K562 (cell line): ENCODE measurements around the gene VWC2. TPM values are rescaled to one million over a fixed set of nuclear protein-coding genes. Genes with fewer than 3 reads are reported as not detected.

Source experiments
- ATAC-seq: fragments of 200-7000 bp; cut with Tn5 transposase; 3 replicates; pipeline ENCODE4 v1.9.1; 2020; ENCODE audit warnings: moderate library complexity
- BruUV-seq: library from RNA; stranded (reverse); fragments of 400-500 nt; replicated peaks from 2 replicates; lab custom pipeline; 2021; lab: Mats Ljungman, UMichigan
- CTCF ChIA-PET: fragments of 300-600 bp; formaldehyde crosslinking; extraction: SDS; loops from one replicate; lab custom pipeline; 2021; ENCODE audit warnings: low intra/inter-chr PET ratio; lab: Yijun Ruan, JAX
- POLR2A ChIA-PET: fragments of 300-600, 350-650 bp; sonication (Branson Sonifier 250); formaldehyde crosslinking; extraction: SDS; loops from one replicate; lab custom pipeline; 2021; ENCODE audit warnings: antibody characterized with exemption, inconsistent platforms; lab: Yijun Ruan, JAX
- DNase-seq, 4 experiments: peaks; one replicate each; pipeline versions ENCODE4 v3.0.0 to v3.0.0-alpha.2; 2011 to 2018; ENCODE audit warnings: low spot score in 3 of 4, mixed read lengths in 3 of 4; ENCODE audit errors: extremely low read depth in 1 of 4
- FAIRE-seq: peaks from 2 replicates; lab custom pipeline; 2011; peaks lifted over from hg19 to GRCh38; lab: Jason Lieb, UNC
- H2AFZ ChIP-seq: 2 replicates; pipeline ENCODE4 v1.6.0; 2011; ENCODE audit warnings: low read depth, low read length, control low read depth, inconsistent platforms
- H3K27ac ChIP-seq: fragments of 200-600 bp; 3 replicates; pipeline ENCODE4 v1.8.0; 2011; ENCODE audit warnings: low read depth, mild to moderate bottlenecking, control low read depth, inconsistent platforms, low read length, moderate library complexity, mixed read lengths; ENCODE audit errors: extremely low read depth
- H3K27me3 ChIP-seq, 2 experiments: fragments of 300-600 bp in 1 of 2; 2 replicates in 1 of 2; 3 replicates in 1 of 2; pipeline versions ENCODE4 v1.6.0 to v1.8.0; 2011; ENCODE audit warnings: inconsistent platforms in 2 of 2, low read length in 2 of 2, mild to moderate bottlenecking in 1 of 2, mixed read lengths in 1 of 2, moderate library complexity in 1 of 2; ENCODE audit not compliant: control insufficient read depth in 2 of 2, insufficient read depth in 2 of 2
- H3K36me3 ChIP-seq: fragments of 300-600 bp; 3 replicates; pipeline ENCODE4 v1.8.0; 2011; ENCODE audit warnings: mild to moderate bottlenecking, low read length, inconsistent platforms; ENCODE audit not compliant: control insufficient read depth, insufficient read depth
- H3K4me1 ChIP-seq, 2 experiments: fragments of 200-600 bp in 1 of 2; replicated peaks in 1 of 2; 2 replicates in 1 of 2; 3 replicates in 1 of 2; pipeline versions ENCODE4 v1.5.1 to v1.8.0; 2011; ENCODE audit warnings: inconsistent platforms in 2 of 2, low read length in 2 of 2, mild to moderate bottlenecking in 1 of 2, mixed read lengths in 1 of 2, moderate library complexity in 1 of 2; ENCODE audit not compliant: control insufficient read depth in 2 of 2, insufficient read depth in 2 of 2
- H3K4me2 ChIP-seq: 2 replicates; pipeline ENCODE4 v1.6.1; 2011; ENCODE audit warnings: low read length, control low read depth, inconsistent platforms, mixed read lengths; ENCODE audit not compliant: insufficient read depth
- H3K4me3 ChIP-seq: fragments of 200-600 bp; sonication (generic), shearing (Covaris generic); 2 replicates; pipeline ENCODE4 v1.5.1; 2016; ENCODE audit warnings: control low read depth, inconsistent platforms
- H3K79me2 ChIP-seq: fragments of 200-600 bp; 3 replicates; pipeline ENCODE4 v1.8.0; 2011; ENCODE audit warnings: low read length, inconsistent platforms; ENCODE audit not compliant: control insufficient read depth, insufficient read depth
- H3K9ac ChIP-seq, 2 experiments: 2 replicates each; pipeline versions ENCODE4 v1.6.0 to v1.6.1; 2011; ENCODE audit warnings: low read depth in 2 of 2, low read length in 2 of 2, control low read depth in 1 of 2, inconsistent platforms in 1 of 2, mild to moderate bottlenecking in 1 of 2, mixed read lengths in 1 of 2; ENCODE audit not compliant: insufficient read depth in 1 of 2
- H3K9me1 ChIP-seq: one replicate; pipeline ENCODE4 v1.6.0; 2011; ENCODE audit warnings: inconsistent platforms, mild to moderate bottlenecking, low read length, moderate library complexity; ENCODE audit not compliant: control insufficient read depth, insufficient read depth
- H3K9me3 ChIP-seq: replicated peaks from 2 replicates; pipeline ENCODE4 v1.5.1; 2011; ENCODE audit warnings: low read depth, low read length, inconsistent platforms; ENCODE audit not compliant: control insufficient read depth, insufficient read depth
- H4K20me1 ChIP-seq: replicated peaks from 2 replicates; pipeline ENCODE4 v1.6.1; 2011; ENCODE audit warnings: low read length, inconsistent platforms, mixed read lengths; ENCODE audit not compliant: control insufficient read depth, insufficient read depth
- CHCHD3 ChIP-seq: fragments of 250-450 bp; sonication (Bioruptor Pico); IDR thresholded peaks from 2 replicates; pipeline ENCODE4 v2.1.2; 2022; ENCODE audit warnings: mild to moderate bottlenecking
- CHD4 ChIP-seq: fragments of 200-600 bp; sonication (generic); IDR thresholded peaks from 3 replicates; pipeline ENCODE4 v1.6.1; 2012; ENCODE audit warnings: low read depth, mild to moderate bottlenecking, mixed read lengths, low read length, inconsistent platforms; ENCODE audit not compliant: insufficient read depth, insufficient replicate concordance, poor library complexity, severe bottlenecking
- CREB3L1 ChIP-seq: fragments of 450-650 bp; IDR thresholded peaks from 2 replicates; pipeline ENCODE4 v1.6.1; 2014; ENCODE audit warnings: low read depth, mild to moderate bottlenecking, moderate library complexity, borderline replicate concordance
- GABPB2 ChIP-seq: fragments of 250-450 bp; sonication (Bioruptor Pico); conservative IDR thresholded peaks from 2 replicates; pipeline ENCODE4 v1.5.1; 2021; ENCODE audit warnings: mild to moderate bottlenecking
- HNRNPH1 ChIP-seq: fragments of 200-400 bp; formaldehyde crosslinking; optimal IDR thresholded peaks from 2 replicates; pipeline ENCODE3; 2017; ENCODE audit warnings: low read depth, mild to moderate bottlenecking, low read length, moderate library complexity
- NFXL1 ChIP-seq: fragments of 450-650 bp; formaldehyde crosslinking; IDR thresholded peaks from 2 replicates; pipeline ENCODE4 v1.4.0; 2021; ENCODE audit warnings: mild to moderate bottlenecking
- PTTG1 ChIP-seq: fragments of 450-650 bp; IDR thresholded peaks from 2 replicates; pipeline ENCODE4 v1.6.1; 2016; ENCODE audit warnings: low read depth, mild to moderate bottlenecking, missing genetic modification characterization, missing compliant biosample characterization
- RAD51 ChIP-seq: fragments of 450-650 bp; IDR thresholded peaks from 2 replicates; pipeline ENCODE4 v1.7.1; 2016; ENCODE audit warnings: low read depth, mild to moderate bottlenecking, borderline replicate concordance
- RBM34 ChIP-seq: fragments of 200-400 bp; formaldehyde crosslinking; IDR thresholded peaks from 2 replicates; pipeline ENCODE4 v1.6.1; 2018; ENCODE audit warnings: low read length, borderline replicate concordance; ENCODE audit not compliant: insufficient read depth
- TAF1 ChIP-seq: IDR thresholded peaks from 2 replicates; pipeline ENCODE4 v1.6.1; 2011; ENCODE audit warnings: mild to moderate bottlenecking, low read length, moderate library complexity; ENCODE audit not compliant: insufficient read depth, control insufficient read depth, severe bottlenecking; ENCODE audit errors: extremely low read depth
- ZNF23 ChIP-seq: fragments of 250-450 bp; sonication (Bioruptor Pico); IDR thresholded peaks from 2 replicates; pipeline ENCODE4 v1.4.0; 2020; ENCODE audit warnings: mild to moderate bottlenecking
- ZNF398 ChIP-seq: fragments of 250-450 bp; sonication (Bioruptor Pico); IDR thresholded peaks from 2 replicates; pipeline ENCODE4 v1.8.0; 2021; ENCODE audit warnings: moderate library complexity, mild to moderate bottlenecking, inconsistent platforms
- ZNF408 ChIP-seq: fragments of 250-450 bp; sonication (Bioruptor Pico); IDR thresholded peaks from 2 replicates; pipeline ENCODE4 v1.4.0; 2020; ENCODE audit warnings: low read depth, mild to moderate bottlenecking, moderate library complexity
- WGBS: fragments of 100-300 bp; shearing (Covaris generic); methylation state at CpG from one replicate; pipeline ENCODE4 v1.1.6; 2016; ENCODE audit warnings: low coverage, mixed read lengths; ENCODE audit not compliant: insufficient coverage; ENCODE audit errors: missing lambda C conversion rate; 5-methylcytosine and 5-hydroxymethylcytosine counted together
- in situ Hi-C: fragments of 300-500 bp; cut with MboI; formaldehyde crosslinking; loops from 4 replicates; pipeline ENCODE4 v1.15.0; 2018; ENCODE audit warnings: inconsistent platforms, mixed read lengths
- intact Hi-C: fragments of 100-400 bp; cut with micrococcal nuclease; formaldehyde crosslinking; loops from 2 replicates; pipeline ENCODE4 v1.14.2; 2022
- polyA plus RNA-seq, 8 experiments: library from polyadenylated mRNA; depleted of rRNA in 4 of 8; stranded (reverse) in 5 of 8; unstranded in 3 of 8; fragments of >200 nt; fragmentation: Nextera tagmentation in 2 of 8; fragmentation: Illumina TruSeq in 1 of 8; extraction: Ambion mirVana in 2 of 8; extraction: Trizol in 1 of 8; gene quantifications; 2 replicates each; pipeline versions ENCODE4 v1.2.1 to v1.2.3, GENCODE V29; 2011 to 2014; ENCODE audit warnings: inconsistent platforms in 1 of 8, missing spikeins in 1 of 8
- total RNA-seq, 7 experiments: library from RNA; depleted of rRNA in 6 of 7; stranded (reverse); fragments of >200 nt in 6 of 7; fragmentation: Illumina TruSeq in 2 of 7; extraction: Trizol in 2 of 7; gene quantifications; 2 replicates each; pipeline versions ENCODE4 v1.2.1 to v1.2.3, GENCODE V29; 2011 to 2021; ENCODE audit warnings: low replicate concordance in 1 of 7

Gene VWC2
- total and polyA plus RNA-seq, 9 of the 15 experiments (the other 6 are each of a cell fraction or from before 2014, with no cell fraction given), result not detected

GRCh38 chr7:49873420-49873819 lies 100.0 kb downstream of the VWC2 start:
- Histone ChIP-seq H3K4me3 (no peak overlapping the region), H3K36me3 (no peaks in the 10 kb centered on the region), H2AFZ (no peak overlapping the region), H4K20me1 (no peaks in the 10 kb centered on the region), H3K27ac (no peak overlapping the region), H3K4me2 (no peak overlapping the region), H3K27me3 (no peaks in the 10 kb centered on the region), H3K79me2 (no peaks in the 10 kb centered on the region), H3K9me1 (no peaks in the 10 kb centered on the region), H3K9ac (no peak overlapping the region), H3K9me3 (no peaks in the 10 kb centered on the region), H3K4me1 (no peaks in the 10 kb centered on the region)
- no peak for TF ChIP-seq CREB3L1
- ChIA-PET CTCF (no interaction called here), POLR2A (no interaction called here)
- WGBS, result 0% methylated on average over 1 of the region's 1 CpG
- in situ Hi-C loops, result no loop called here
- DNase-seq (no peak), FAIRE-seq (no peak), ATAC-seq (no peak)
- intact Hi-C loops, result no loop called here
- BruUV-seq, result no TSS peak

GRCh38 chr7:49875336-49875735 lies 101.9 kb downstream of the VWC2 start:
- Histone ChIP-seq H3K27ac (no peak overlapping the region), H3K4me1 (no peaks in the 10 kb centered on the region), H3K9me3 (no peaks in the 10 kb centered on the region), H3K9me1 (no peaks in the 10 kb centered on the region), H3K9ac (no peak overlapping the region), H3K4me2 (no peak overlapping the region), H3K79me2 (no peaks in the 10 kb centered on the region), H3K36me3 (no peaks in the 10 kb centered on the region), H3K27me3 (no peaks in the 10 kb centered on the region), H4K20me1 (no peaks in the 10 kb centered on the region), H2AFZ (no peak overlapping the region), H3K4me3 (no peak overlapping the region)
- intact Hi-C loops, result no loop called here
- ATAC-seq (no peak), FAIRE-seq (no peak), DNase-seq (no peak)
- WGBS, result 0% methylated on average over 1 of the region's 1 CpG
- POLR2A ChIA-PET, result no interaction called here
- no TSS peak for BruUV-seq
- in situ Hi-C loops, result no loop called here
- CTCF ChIA-PET, result no interaction called here
- TF ChIP-seq RAD51, result no peak
- no peak for TF ChIP-seq NFXL1 (CRISPR knock-in tag)
- no peak for TF ChIP-seq GABPB2 (CRISPR knock-in tag)
- no peak for TF ChIP-seq CHD4
- no peak for TF ChIP-seq TAF1
- TF ChIP-seq ZNF23 (CRISPR knock-in tag), result no peak
- TF ChIP-seq HNRNPH1, result no peak
- TF ChIP-seq ZNF398 (CRISPR knock-in tag), result no peak
- TF ChIP-seq RBM34, result no peak
- no peak for TF ChIP-seq CHCHD3 (CRISPR knock-in tag)
- TF ChIP-seq PTTG1 (tag), result no peak
- TF ChIP-seq ZNF408 (CRISPR knock-in tag), result no peak
